Sigmoid colon (tissue), 7 donors: Measurements from ENCODE around the gene HOXC13. TPM values are rescaled to one million over a fixed set of nuclear protein-coding genes. Genes with fewer than 3 reads are reported as not detected.
A peak's percentile ranks its signal among the peaks of the same experiment; 100 is the strongest.

Source experiments
- DNase-seq: peaks from one replicate; pipeline ENCODE4 v3.0.0-alpha.2; 2019
- H3K27ac ChIP-seq, 4 donors: fragments of 200-600 bp; sonication (generic); one replicate each; pipeline ENCODE4 v1.5.1; 2016 to 2019; ENCODE audit warnings: mild to moderate bottlenecking in 1 of 4
- H3K27me3 ChIP-seq, 3 donors: fragments of 200-600 bp; sonication (generic); one replicate each; pipeline ENCODE4 v1.5.1; 2019; ENCODE audit warnings: mild to moderate bottlenecking in 1 of 3
- H3K36me3 ChIP-seq, 4 donors: fragments of 200-600 bp; sonication (generic); one replicate each; pipeline ENCODE4 v1.5.1; 2016 to 2019
- H3K4me1 ChIP-seq, 4 donors: fragments of 200-600 bp; sonication (generic); one replicate each; pipeline ENCODE4 v1.5.1; 2017 to 2019
- H3K4me3 ChIP-seq, 4 donors: fragments of 200-600 bp; sonication (generic); one replicate each; pipeline ENCODE4 v1.5.1; 2017 to 2019; ENCODE audit warnings: mild to moderate bottlenecking in 2 of 4, moderate library complexity in 1 of 4
- H3K9me3 ChIP-seq, 4 donors: fragments of 200-600 bp in 3 of 4; sonication (generic) in 3 of 4; one replicate each; pipeline versions ENCODE4 v1.5.1 to v1.6.1; 2013 to 2019
- POLR2AphosphoS5 ChIP-seq, 4 donors: sonication (generic); formaldehyde crosslinking; IDR thresholded peaks; one replicate each; pipeline ENCODE4 v1.6.1; 2017; ENCODE audit warnings: antibody characterized with exemption in 4 of 4
- whole genome bisulfite sequencing, 2 donors: extraction: QIAGEN DNeasy Blood & Tissue Kit; methylation state at CpG; one replicate each; pipeline ENCODE4 v1.1.7; 2013; 5-methylcytosine and 5-hydroxymethylcytosine counted together
- intact Hi-C: fragments of 100-400 bp; cut with DNase I; formaldehyde crosslinking; loops from one replicate; pipeline ENCODE4 v1.15.1; 2023
- polyA plus RNA-seq, 3 donors: library from polyadenylated mRNA; stranded (reverse); fragments of 200-250 nt; gene quantifications; one replicate each; pipeline ENCODE4 v1.2.3, GENCODE V29; 2013
- small RNA-seq, 3 donors: library from RNA; depleted of rRNA; stranded (forward); fragments of <200 nt; gene quantifications; one replicate each; pipeline ENCODE3, GENCODE V24; 2016
- total RNA-seq, 4 donors: library from RNA; depleted of rRNA; stranded (reverse); fragments of >200 nt; gene quantifications; one replicate each; pipeline ENCODE4 v1.1.0, GENCODE V29; 2016
- TF ChIP-seq, protein P1 (sequence below), 4 experiments: fragments of 450-650 bp in 3 of 4; fragments of 200-600 bp in 1 of 4; IDR thresholded peaks; one replicate each; pipeline ENCODE4 v1.5.1; 2016 to 2019; ENCODE audit warnings: antibody characterized with exemption in 4 of 4, mild to moderate bottlenecking in 3 of 4, moderate library complexity in 2 of 4
- donor health status: healthy with polysubstance abuse.
- donor health status: Bipolar disorder and iron deficiency.
- donor health status: healthy.

HOXC13 gene
- total and polyA plus RNA-seq, 7 donors = 0.60 TPM; not detected in 6

DNA sequence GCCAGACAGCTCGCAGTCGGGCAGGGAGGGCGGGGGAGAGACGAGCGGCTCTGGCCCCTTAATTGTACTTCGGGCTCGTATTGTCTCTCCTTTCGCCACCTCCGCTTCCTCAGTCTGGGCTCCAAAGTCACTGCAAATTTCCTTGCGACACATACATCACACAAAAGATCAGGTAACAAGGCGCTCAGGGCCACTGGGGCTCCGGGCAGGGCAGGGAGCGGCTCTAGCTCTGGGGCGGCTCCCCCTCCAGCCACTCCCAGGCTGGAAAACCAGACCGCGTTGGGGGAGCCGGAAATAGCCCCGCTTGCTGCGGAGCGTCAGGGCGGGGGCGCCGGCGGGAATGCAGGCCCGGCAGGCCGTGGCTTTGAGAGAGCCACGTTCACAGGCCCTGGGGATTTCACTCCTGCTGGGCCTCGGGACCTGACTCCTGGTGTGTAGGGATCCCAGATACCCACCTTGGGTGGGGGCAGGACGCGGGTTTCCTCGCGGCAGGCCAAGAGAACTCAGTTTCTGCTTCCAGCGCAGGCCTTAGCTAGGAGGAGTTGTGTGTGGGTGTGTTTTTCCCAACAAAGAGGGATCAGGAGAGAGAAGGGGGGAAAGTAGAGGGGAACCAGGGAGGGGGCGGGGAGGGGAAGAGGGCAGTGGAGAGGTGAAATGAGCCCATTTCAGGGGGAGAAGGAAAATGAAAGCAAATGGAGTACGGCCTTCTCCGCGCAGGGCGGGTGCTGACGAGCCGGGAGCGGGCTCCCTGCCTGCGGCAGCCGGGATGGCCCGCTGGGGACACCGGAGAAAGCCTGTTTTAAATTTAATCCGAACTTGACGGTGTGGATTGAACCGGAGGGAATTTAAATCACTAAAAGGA, 57.0 kb downstream of the HOXC13 start:
- H3K36me3 ChIP-seq = no peaks in the 10 kb centered on the region
- peaks cover 0 to 41% (median 35%) of the 10 kb centered on the region in 4 donors for H3K4me1 ChIP-seq
- intact Hi-C loops = no loop called here
- peak in 1 of 4 donors; percentile 21 for TF ChIP-seq POLR2AphosphoS5 (IDR thresholded peaks at IDR 0.05)
- TF ChIP-seq, protein P1, sequence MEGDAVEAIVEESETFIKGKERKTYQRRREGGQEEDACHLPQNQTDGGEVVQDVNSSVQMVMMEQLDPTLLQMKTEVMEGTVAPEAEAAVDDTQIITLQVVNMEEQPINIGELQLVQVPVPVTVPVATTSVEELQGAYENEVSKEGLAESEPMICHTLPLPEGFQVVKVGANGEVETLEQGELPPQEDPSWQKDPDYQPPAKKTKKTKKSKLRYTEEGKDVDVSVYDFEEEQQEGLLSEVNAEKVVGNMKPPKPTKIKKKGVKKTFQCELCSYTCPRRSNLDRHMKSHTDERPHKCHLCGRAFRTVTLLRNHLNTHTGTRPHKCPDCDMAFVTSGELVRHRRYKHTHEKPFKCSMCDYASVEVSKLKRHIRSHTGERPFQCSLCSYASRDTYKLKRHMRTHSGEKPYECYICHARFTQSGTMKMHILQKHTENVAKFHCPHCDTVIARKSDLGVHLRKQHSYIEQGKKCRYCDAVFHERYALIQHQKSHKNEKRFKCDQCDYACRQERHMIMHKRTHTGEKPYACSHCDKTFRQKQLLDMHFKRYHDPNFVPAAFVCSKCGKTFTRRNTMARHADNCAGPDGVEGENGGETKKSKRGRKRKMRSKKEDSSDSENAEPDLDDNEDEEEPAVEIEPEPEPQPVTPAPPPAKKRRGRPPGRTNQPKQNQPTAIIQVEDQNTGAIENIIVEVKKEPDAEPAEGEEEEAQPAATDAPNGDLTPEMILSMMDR (IDR thresholded peaks at IDR 0.05) = no peak
- no peak overlapping the region for H3K27ac ChIP-seq
- H3K9me3 ChIP-seq = no peaks in the 10 kb centered on the region
- peaks cover 97 to 100% (median 100%) of the 10 kb centered on the region in 3 donors for H3K27me3 ChIP-seq
- WGBS, 2 donors = 2 to 3% methylated on average over 48 of the region's 48 CpGs
- no peak for DNase-seq
- H3K4me3 ChIP-seq = peak overlapping the region; percentile 17 to 50 (median 42)

Small RNAs within 50 kb of the gene (small RNA-seq; reads per million reads assigned to genes)
- gene AC012531.3 = 0 reads per million in 3 donors
- gene AC012531.4 = 0 reads per million in 3 donors
- gene MIR196A2 = 0.58 to 1.6 (median 1.3) reads per million in 3 donors
- 0 reads per million in 3 donors for gene RF01905
- gene RF01906 = 0 reads per million in 3 donors

Other genes starting within 250 kb of the HOXC13 start
- gene CALCOCO1, start 211.4 kb upstream of the HOXC13 start, total RNA-seq = 100 to 1,000 TPM; 232 to 322 (median 303) TPM
- gene CALCOCO1, start 211.4 kb upstream of the HOXC13 start, polyA plus RNA-seq = 10 to 100 TPM; 24.0 to 59.5 (median 54.7) TPM
- gene CISTR, start 186.9 kb upstream of the HOXC13 start, total RNA-seq = not detected
- not detected for gene CISTR, start 186.9 kb upstream of the HOXC13 start, polyA plus RNA-seq
- not detected for gene HOXC12, start 16.1 kb downstream of the HOXC13 start, total RNA-seq
- gene HOXC12, start 16.1 kb downstream of the HOXC13 start, polyA plus RNA-seq = not detected
- not detected for gene HOXC11, start 34.3 kb downstream of the HOXC13 start, total RNA-seq
- not detected for gene HOXC11, start 34.3 kb downstream of the HOXC13 start, polyA plus RNA-seq
- gene HOTAIR, start 36.1 kb downstream of the HOXC13 start, total RNA-seq = not detected
- gene HOTAIR, start 36.1 kb downstream of the HOXC13 start, polyA plus RNA-seq = not detected
- gene HOXC10, start 46.3 kb downstream of the HOXC13 start, total RNA-seq = not detected
- gene HOXC10, start 46.3 kb downstream of the HOXC13 start, polyA plus RNA-seq = not detected
- not detected for gene HOXC9, start 61.3 kb downstream of the HOXC13 start, total RNA-seq
- gene HOXC9, start 61.3 kb downstream of the HOXC13 start, polyA plus RNA-seq = under 1 TPM in 1 of 3 donors, not detected in 2; 0.04 TPM
- gene HOXC8, start 70.2 kb downstream of the HOXC13 start, total RNA-seq = not detected
- gene HOXC8, start 70.2 kb downstream of the HOXC13 start, polyA plus RNA-seq = 1 to 10 TPM in 1 of 3 donors, not detected in 2; 1.8 TPM
- not detected for gene HOXC6, start 89.6 kb downstream of the HOXC13 start, total RNA-seq
- gene HOXC6, start 89.6 kb downstream of the HOXC13 start, polyA plus RNA-seq = not detected
- gene HOXC5, start 94.2 kb downstream of the HOXC13 start, total RNA-seq = 1 to 10 TPM in 1 of 4 donors, not detected in 3; 1.4 TPM
- gene HOXC5, start 94.2 kb downstream of the HOXC13 start, polyA plus RNA-seq = under 1 TPM in 1 of 3 donors, not detected in 2; 0.03 TPM
- gene HOXC4, start 115.0 kb downstream of the HOXC13 start, total RNA-seq = 1 to 10 TPM in 1 of 4 donors, under 1 TPM in 2, not detected in 1; 0.66 to 1.2 (median 0.71) TPM
- under 1 TPM in 1 of 3 donors, not detected in 2; 0.38 TPM for gene HOXC4, start 115.0 kb downstream of the HOXC13 start, polyA plus RNA-seq